Heart left ventricle (tissue), 16 donors: ENCODE data around the gene KCNAB2. TPM values are rescaled to one million over a fixed set of nuclear protein-coding genes. Genes with fewer than 3 reads are reported as not detected.

Experiments
- ATAC-seq, 4 donors: fragments of 200-7000 bp; cut with Tn5 transposase; one replicate each; pipeline ENCODE4 v1.9.1; 2020 to 2022; ENCODE audit warnings: moderate library complexity in 4 of 4, mild to moderate bottlenecking in 3 of 4, moderate number of reproducible peaks in 1 of 4
- DNase-seq, 5 donors: peaks; one replicate each; pipeline ENCODE4 v3.0.0-alpha.2; 2020
- H3K27ac ChIP-seq, 12 donors: fragments of 200-600 bp; sonication (generic) in 4 of 12; one replicate each; pipeline versions ENCODE4 v1.5.0 to v1.8.0; 2016 to 2022; ENCODE audit warnings: mild to moderate bottlenecking in 2 of 12
- H3K27me3 ChIP-seq, 9 donors: fragments of 200-600 bp; sonication (generic) in 2 of 9; one replicate each; pipeline versions ENCODE4 v1.5.1 to v1.8.0; 2016 to 2022; ENCODE audit warnings: mild to moderate bottlenecking in 3 of 9
- H3K36me3 ChIP-seq, 9 donors: fragments of 200-600 bp; sonication (generic) in 2 of 9; one replicate each; pipeline versions ENCODE4 v1.5.0 to v1.8.0; 2018 to 2022; ENCODE audit warnings: mild to moderate bottlenecking in 2 of 9
- H3K4me1 ChIP-seq, 12 donors: fragments of 200-600 bp; sonication (generic) in 4 of 12; one replicate each; pipeline versions ENCODE4 v1.5.0 to v1.8.0; 2016 to 2022; ENCODE audit warnings: mild to moderate bottlenecking in 3 of 12
- H3K4me3 ChIP-seq, 12 donors: fragments of 200-600 bp; sonication (generic) in 4 of 12; one replicate each; pipeline versions ENCODE4 v1.5.0 to v1.8.0; 2017 to 2022; ENCODE audit warnings: mild to moderate bottlenecking in 9 of 12, moderate library complexity in 4 of 12
- H3K9me3 ChIP-seq, 12 donors: fragments of 200-600 bp; sonication (generic) in 4 of 12; one replicate each; pipeline versions ENCODE4 v1.5.0 to v1.8.0; 2016 to 2022; ENCODE audit warnings: mild to moderate bottlenecking in 1 of 12
- CTCF ChIP-seq, 12 donors: fragments of 200-600 bp; sonication (generic) in 4 of 12; IDR thresholded peaks; one replicate each; pipeline versions ENCODE4 v1.5.0 to v1.8.0; 2018 to 2022; ENCODE audit warnings: antibody characterized with exemption in 12 of 12, mild to moderate bottlenecking in 5 of 12
- POLR2A ChIP-seq, 2 donors: fragments of 450-650 bp; IDR thresholded peaks; one replicate each; pipeline ENCODE4 v1.6.1; 2017; ENCODE audit warnings: antibody characterized with exemption in 2 of 2, mild to moderate bottlenecking in 2 of 2, moderate library complexity in 2 of 2
- WGBS, 4 donors: extraction: QIAGEN DNeasy Blood & Tissue Kit in 2 of 4; methylation state at CpG; one replicate each; pipeline versions ENCODE4 v1.1.5 to v1.1.7; 2013 to 2018; 5-methylcytosine and 5-hydroxymethylcytosine counted together
- intact Hi-C, 10 donors: fragments of 100-400 bp; cut with DNase I; formaldehyde crosslinking; loops; one replicate each; pipeline versions ENCODE4 v1.11.1 to v1.14.2; 2022
- polyA plus RNA-seq, 2 donors: library from polyadenylated mRNA; stranded (reverse); fragments of 200-250 nt; gene quantifications; one replicate each; pipeline ENCODE4 v1.2.3, GENCODE V29; 2013
- total RNA-seq, 9 donors: library from RNA; depleted of rRNA in 2 of 9; stranded (reverse); fragments of >200 nt in 2 of 9; fragmentation: NEBNext Ultra II Directional in 3 of 9; extraction: Animal tissue kit (Norgen Biotek cat#: 25700) in 3 of 9; gene quantifications; one replicate each; pipeline versions ENCODE4 v1.1.0 to v1.2.4, GENCODE V29; 2016 to 2023
- donor health status: ischemic (EF 13 %, LVEDD 7.1; RV severe dilation, severe dysfunction).
- donor health status: healthy with polysubstance abuse.
- donor health status: DM: no; HTN: yes; CAD: no.
- donor health status: DM: no; HTN: no; CAD: no.
- donor health status: ischemic (EF 25% LVEDD 6.9; RV normal size, moderate dysfunction).
- donor health status: ischemic (EF 25% LVEDD 5.7; RV mildly dilated, moderate dysfunction).
- donor health status: healthy.
- donor health status: DM: yes; HTN: yes; CAD: no.
- donor health status: ischemic (EF 35%, LVEDD 5.7; RV mildly dilated, moderate dysfunction).
- donor health status: nonischemic (EF 11% LVEDD 7.7; RV severe dilation, severe dysfunction).
- donor health status: DM: yes; HTN: yes; CAD: no.
- donor health status: PGD.
- donor health status: ischemic (EF 29% LVEDD 5.4; RV normal size, mild dysfunction).
- donor health status: nonischemic (EF 23%, LVEDD 6.1; RV moderate dilation, normal function).

Gene KCNAB2
- total and polyA plus RNA-seq, 11 donors, result 10.7 to 51.4 (median 27.2) TPM

GRCh38 chr1:6009120-6010040, 36.3 kb upstream of the KCNAB2 start:
- Histone ChIP-seq H3K27me3 (no peaks in the 10 kb centered on the region), H3K9me3 (no peaks in the 10 kb centered on the region), H3K4me3 (no peak overlapping the region), H3K4me1 (peaks cover 0 to 32% (median 15%) of the 10 kb centered on the region in 12 donors), H3K36me3 (no peaks in the 10 kb centered on the region), H3K27ac (no peak overlapping the region)
- 84 to 91% (median 87%) methylated on average over 23 of the region's 23 CpGs for WGBS, 4 donors
- intact Hi-C loops, result no loop called here
- DNase-seq (peak in 2 of 5 donors; percentile 15 to 52), ATAC-seq (no peak)
- no peak for TF ChIP-seq CTCF (IDR thresholded peaks at IDR 0.05)
- TF ChIP-seq POLR2A (IDR thresholded peaks at IDR 0.05), result no peak

GRCh38 chr1:6010554-6010953, 35.1 kb upstream of the KCNAB2 start:
- TF ChIP-seq CTCF (IDR thresholded peaks at IDR 0.05) (no peak), POLR2A (IDR thresholded peaks at IDR 0.05) (no peak)
- Histone ChIP-seq H3K4me3 (no peak overlapping the region), H3K27me3 (no peaks in the 10 kb centered on the region), H3K36me3 (no peaks in the 10 kb centered on the region), H3K9me3 (no peaks in the 10 kb centered on the region), H3K27ac (peak overlapping the region in 1 of 12 donors; percentile 16), H3K4me1 (peaks cover 0 to 38% (median 18%) of the 10 kb centered on the region in 12 donors)
- intact Hi-C loops, result no loop called here
- WGBS, 4 donors, result 85 to 87% (median 86%) methylated on average over 10 of the region's 10 CpGs
- ATAC-seq, result no peak
- DNase-seq, result peak in 2 of 5 donors; percentile 13 to 24

GRCh38 chr1:6011161-6011945, 34.3 kb upstream of the KCNAB2 start:
- peak in 1 of 5 donors; percentile 21 for DNase-seq
- intact Hi-C loops, result no loop called here

More at GRCh38 chr1:6011161-6011945, 34.3 kb upstream of the KCNAB2 start:
- TF ChIP-seq CTCF (IDR thresholded peaks at IDR 0.05) (no peak), POLR2A (IDR thresholded peaks at IDR 0.05) (no peak)
- 91 to 94% (median 92%) methylated on average over 18 to 19 of the region's 19 CpGs for WGBS, 4 donors
- no peak overlapping the region for H3K4me3 ChIP-seq
- peaks cover 0 to 44% (median 24%) of the 10 kb centered on the region in 12 donors for H3K4me1 ChIP-seq
- H3K27ac ChIP-seq, result peak overlapping the region in 1 of 12 donors; percentile 25
- no peaks in the 10 kb centered on the region for H3K27me3 ChIP-seq
- no peaks in the 10 kb centered on the region for H3K36me3 ChIP-seq
- H3K9me3 ChIP-seq, result no peaks in the 10 kb centered on the region
- ATAC-seq, result no peak
